ENCODE results near the gene RARB.
A peak's percentile ranks its signal among the peaks of the same experiment; 100 is the strongest.

Gene RARB

DNA sequence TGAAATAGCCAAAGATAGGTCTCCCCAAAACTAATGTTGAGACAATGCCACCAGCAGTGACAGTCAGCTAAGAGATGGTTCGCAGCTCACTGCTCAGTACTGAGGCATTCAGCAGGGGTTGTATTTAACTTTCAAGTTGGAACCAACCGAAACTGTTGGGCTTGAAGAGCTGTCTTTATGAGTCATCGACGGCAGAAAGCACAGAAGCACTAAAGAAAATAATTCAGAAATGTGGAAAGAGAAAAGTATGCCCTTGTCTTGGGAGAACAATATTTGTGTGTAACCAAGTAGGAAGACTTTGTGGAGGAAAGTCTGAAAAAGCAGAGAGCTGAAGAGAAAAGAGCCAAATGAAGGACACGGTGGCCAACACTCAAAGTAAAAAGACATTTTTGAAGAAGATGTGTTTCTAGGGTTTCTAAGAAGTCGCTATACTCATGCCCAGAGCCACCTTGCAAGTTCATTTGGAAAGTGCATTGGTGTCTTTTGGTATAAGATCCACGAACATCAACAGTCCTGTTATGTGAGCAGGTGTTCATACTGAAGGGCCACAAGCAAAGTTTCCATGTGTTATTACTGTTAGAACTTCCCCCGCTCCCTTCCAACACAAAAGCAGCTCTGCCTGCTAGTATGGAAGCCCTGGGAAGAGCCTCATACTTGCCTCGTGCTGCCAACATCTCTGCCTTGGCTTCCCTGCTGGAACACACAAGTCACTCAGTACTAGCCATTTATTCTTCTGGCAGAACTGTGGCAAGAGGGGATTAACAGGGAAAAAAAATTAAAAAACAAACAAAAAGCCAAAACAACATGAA lies 4.1 kb upstream of the RARB start:
- no peak for DNase-seq

DNA sequence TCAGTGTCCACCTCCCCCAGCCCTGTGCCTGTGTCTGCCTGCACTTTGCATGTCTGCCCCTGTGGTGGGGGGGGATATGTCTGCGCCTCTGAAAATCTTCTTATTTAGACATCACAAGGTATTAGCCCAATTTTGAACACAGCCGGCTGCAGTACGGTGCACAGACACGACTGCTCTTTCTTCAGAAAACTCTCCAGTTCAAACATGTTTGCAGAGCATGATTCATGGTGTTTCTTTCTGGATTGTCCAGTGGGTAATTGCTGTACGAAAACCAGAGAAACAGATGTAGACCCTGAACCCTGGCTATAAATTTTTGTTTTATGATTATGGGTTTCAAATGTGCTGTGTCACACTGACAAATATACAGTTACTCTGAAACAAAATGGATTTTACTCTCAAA lies 3.4 kb upstream of the RARB start:
- DNase-seq, result no peak

DNA sequence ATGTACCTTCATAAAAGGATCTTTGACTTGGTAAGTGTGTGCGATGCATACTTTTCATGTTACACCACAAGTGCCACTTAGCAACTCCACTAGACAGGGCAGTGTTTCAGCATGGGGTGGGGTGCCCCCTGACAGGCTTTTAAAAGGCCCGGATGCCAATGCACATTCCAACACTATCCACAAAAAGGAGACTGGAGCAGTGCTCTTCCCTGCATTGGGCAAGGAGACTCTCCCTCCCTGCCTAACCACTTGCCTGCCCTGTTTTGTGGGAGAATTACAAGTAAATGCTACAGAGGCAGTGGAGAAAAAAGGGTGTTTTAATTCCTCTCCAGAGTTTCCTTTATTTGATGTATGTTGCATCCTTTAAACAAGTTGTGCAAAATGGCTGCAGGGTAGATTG lies 1.7 kb upstream of the RARB start:
- DNase-seq, result no peak

DNA sequence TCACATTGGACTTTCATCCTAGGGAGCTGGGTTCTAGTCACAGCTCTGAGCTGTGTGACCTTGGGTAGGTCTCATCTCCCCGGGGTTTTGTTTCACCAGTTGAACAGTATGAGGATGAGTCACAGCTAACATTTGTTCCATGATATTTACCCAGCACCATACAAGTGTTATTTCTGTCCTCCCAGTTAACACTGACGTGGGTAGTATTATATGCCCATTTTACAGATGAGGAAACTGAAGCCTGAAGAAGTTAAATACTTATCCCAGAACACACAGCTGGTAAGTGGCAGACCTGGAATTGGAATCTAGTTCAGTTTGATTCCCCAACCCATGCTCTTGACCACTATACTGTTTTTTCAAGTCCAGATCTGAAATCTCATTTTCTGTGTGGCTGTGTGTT lies 908 bp upstream of the RARB start:
- DNase-seq, result no peak

DNA sequence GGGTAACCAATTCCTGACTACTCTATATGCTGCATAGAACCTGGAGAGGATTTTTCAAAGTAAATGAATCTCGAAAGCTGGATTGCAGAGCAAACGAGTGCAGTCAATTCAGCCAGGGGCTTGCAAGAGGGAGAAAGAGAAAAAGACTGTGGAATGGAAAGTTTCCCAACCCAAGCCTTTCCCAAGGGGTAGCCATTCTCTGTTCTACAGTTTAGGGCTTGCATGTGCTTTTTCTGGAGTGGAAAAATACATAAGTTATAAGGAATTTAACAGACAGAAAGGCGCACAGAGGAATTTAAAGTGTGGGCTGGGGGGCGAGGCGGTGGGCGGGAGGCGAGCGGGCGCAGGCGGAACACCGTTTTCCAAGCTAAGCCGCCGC lies 511 bp upstream of the RARB start:
- DNase-seq, result no peak

DNA sequence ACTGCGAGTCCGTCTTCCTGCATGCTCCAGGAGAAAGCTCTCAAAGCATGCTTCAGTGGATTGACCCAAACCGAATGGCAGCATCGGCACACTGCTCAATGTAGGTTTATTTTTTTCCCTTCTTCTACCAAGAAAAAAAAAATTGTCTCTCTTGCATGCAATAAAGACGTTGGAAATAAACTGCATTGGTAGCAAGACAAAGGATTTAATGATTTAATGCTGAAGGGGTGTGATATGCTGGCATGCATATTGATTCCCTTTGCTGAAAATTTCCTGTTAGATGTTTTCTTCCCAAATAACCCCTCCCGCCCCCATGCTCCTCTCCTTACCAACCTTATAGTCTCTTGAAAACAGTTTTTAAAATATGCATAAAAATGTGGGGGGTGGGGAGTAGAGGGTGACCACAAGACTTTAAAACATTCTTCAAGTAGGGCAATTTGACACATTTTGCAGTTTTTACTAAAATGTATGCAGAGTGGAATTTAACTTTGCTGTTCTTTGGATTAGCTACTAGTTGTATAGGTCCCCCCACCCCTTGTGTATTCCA lies 799 bp downstream of the RARB start:
- DNase-seq, result no peak

DNA sequence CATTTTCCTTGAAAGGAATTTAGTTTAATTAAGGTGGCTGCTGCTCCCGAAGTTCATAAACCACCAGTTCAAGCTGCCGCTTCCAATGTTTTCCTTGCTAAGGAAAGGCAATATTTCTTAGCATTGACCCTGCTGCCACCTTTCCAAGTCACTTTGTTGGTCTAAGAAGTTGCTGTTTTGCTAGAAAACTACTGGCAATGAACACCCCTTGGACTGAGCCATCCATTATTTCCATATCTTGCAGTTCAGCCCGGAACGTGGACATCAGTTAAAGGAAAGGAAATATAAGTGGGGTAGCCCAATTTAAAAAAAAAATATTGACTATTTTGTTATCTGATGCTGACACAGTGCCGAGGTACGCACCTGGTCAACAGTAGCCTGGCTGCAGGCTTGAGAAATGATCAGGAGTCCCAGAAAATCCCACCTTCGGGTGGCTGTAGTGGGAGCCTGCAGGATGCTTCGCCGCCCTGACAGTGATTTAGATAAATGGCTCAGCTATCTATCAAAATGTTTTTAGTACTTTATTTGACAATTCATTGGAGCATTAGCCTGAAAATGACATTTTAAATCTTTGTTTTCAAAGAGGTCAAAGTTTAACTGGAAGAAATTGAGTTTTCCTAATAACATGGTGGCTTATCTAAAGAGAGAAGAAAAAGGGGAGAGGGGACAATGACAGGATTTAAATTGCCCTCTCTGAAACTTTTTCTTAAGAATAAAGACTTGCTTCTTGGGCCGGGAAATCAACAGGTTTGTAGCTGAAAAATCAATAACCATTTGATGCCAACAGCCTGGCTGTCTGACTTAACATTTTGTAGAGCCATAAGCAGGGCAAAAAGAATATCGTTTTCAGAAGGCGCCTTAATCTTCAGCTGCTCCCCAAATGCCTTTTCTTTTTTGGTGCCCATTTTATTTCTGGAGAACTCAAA lies 1.6 kb downstream of the RARB start:
- no peak for DNase-seq

DNA sequence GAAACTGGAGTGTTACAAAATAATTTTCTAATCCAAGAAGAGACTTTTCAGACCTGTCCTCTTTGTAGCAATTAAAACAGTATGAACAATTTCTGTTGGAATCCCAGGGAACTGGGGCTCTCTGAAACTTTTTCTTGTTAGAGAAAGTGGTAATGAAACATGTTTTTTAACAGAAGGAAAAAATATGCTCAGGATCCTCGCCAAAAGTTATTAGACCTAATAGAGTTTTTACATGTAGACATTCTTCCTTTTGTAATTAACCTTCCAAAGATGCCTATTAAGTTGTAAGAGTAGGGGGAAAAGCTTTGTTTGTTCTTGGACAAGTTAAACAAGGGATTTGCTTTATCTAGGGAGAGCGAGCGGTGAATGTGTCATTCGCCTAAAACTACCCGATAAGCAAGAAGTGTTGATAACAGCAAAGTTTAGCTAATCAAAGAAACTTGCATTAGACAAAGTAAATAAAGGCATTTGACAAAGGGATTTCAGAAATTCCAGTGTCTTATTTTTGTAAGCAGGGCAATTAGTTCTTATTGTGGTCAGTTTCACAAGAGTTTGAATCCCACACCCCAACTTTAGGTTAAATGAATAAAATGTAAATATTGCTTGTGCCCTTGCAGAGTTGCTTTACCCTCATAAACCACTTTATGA lies 2.3 kb downstream of the RARB start:
- no peak for DNase-seq

DNA sequence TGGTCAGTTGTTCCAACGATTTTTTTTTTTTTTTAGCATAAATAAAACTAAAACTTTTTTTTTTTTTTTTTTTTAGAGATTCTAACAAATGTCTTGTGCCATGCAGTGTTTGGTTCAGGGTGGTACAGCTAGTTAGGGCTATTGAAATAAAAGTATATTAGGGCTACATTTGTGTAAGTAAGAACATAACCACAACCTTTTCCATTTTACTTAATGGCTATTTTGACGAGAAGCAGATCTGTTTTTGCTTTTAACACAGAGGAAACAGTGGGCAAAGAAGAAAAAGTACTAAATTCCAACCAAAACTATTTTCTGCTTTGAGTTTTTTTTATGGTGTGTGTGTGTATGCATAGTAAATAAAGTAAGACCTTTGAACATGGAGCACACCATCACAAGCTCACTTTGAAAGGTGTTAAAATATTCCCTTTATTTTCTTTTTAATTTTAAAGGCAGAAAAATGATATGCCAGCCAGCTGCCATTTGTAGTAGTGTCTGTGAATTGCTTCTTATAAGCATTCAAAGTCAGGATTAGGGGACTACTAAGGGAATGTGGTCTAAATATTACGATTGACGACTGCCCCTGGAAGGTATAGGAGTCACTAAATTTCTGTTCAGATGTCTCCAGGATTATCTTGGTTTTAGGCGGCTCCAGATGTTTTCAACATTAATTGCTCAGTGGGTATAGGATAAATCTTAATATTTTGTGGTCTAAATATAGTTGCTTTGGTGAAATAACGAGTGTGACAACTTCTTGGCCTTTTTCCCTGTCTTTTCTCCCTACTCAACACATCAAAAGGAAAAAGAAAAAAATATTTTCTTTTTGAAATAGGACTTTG lies 3.1 kb downstream of the RARB start:
- no peak for DNase-seq

DNA sequence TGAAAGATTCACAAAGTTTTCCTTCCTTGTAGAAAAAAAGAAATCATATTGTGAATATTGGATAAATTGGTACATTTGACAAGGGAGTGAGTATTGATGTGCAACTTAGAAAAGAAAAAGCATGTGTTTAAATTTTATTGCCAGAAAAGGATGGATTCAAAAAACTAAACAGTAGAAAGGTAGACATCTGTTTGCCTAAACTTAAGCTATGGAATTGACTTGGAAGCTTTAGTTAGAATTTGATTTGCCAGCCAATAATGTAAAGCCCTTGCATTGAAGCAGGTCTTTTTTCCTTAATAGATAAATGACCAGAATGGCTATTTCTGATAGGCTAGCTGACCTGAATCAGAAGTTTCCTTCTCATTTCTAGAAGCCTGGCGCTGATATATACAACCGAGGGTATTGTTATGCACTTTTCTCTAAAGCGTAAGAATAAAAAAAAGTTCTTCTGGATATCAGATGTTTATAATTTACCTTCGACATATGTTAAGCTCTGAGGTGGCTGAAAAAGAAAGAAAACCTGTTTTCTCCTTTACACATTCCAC lies 4.2 kb downstream of the RARB start:
- no peak for DNase-seq

DNA sequence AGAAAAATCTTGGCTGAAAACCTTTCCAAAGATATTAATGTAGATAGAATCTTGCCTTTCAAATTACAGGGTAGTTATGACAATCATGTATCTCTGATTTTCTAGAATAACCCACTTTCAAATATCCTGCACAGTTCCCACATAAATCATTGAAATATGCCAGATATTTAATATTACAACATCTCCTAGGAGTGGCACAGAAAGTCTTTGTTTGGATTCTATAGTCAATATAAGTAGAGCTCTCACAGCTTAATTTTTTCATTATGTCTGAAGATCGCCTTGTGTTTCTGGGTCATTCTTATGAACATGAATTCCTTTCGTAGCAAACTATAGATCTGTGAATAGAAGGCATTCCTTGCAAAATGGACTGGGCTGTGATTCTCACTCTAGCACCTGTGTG lies 5.0 kb downstream of the RARB start:
- DNase-seq, result no peak

DNA sequence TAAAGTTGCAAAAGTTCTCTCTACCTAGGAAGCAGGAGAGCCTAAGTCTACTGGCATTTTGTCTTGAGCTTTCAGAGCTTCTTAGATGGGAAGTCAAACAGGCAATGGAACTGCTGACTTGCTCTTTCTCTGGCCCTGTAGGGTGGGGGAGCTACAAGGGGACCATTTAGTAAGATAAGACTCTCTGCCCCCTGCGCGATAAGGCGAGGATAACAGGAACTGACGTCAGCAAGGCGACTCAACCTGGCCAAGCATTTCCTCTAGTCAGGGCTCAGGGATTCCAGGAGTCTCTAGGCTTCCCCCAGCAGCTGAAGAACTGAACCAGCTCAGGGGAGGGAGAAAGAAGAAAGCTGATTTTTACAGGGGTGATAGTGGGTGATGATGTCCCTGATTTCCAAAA lies 5.8 kb downstream of the RARB start:
- no peak for DNase-seq

DNA sequence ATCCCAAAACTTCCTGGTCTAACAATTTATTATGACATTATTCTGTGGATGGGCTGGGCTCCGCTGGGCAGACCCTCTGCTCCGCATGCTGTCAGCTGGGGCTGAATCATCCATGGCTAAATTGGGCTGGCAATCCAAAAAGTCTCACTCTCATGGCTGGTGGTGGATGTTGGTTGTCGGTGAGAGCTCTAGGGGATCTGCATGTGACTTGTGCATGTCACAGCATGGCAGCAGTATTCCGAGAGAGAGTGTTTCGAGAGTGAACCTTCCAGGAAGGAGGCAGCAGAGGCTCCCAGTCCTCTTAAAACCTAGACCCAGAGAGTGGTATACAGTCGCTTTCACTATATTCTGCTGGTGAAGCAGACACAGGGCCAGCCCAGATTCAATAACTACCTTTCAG lies 9.9 kb downstream of the RARB start:
- no peak for DNase-seq

DNA sequence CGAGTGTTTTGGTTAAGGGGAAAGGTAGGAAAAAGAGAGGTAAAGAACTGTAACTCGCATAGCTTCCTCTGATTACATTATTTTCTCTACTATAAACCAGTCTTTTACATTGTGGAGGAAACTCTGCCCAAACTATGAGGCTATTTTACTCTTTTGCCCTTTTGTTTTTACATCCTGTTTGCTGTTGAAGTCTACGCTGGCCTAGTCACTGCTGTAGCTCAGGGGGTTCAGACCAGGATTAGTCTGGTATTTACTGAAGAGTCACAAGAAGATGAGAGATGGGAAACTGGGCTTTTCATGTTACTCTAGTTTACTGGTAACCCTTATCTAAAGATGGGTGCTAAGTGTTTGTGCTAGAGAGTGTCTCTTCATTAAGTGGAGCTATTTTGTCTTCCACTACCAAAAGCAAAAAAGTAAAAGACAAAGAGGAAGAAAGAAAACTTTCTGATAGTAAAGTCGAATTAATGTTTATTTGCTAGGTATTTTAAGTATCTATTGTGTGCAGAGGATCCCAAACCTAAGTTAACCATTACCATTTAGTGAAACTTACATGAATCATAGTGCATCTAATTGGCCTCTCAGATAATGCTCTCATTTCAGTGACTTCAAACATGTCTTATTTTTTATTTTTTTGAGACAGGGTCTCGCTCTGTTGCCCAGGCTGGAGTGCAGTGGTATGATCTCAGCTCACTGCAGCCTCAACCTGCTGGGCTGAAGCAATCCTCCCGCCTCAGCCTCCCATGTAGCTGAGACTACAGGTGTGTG lies 10.9 kb downstream of the RARB start:
- DNase-seq, result no peak

DNA sequence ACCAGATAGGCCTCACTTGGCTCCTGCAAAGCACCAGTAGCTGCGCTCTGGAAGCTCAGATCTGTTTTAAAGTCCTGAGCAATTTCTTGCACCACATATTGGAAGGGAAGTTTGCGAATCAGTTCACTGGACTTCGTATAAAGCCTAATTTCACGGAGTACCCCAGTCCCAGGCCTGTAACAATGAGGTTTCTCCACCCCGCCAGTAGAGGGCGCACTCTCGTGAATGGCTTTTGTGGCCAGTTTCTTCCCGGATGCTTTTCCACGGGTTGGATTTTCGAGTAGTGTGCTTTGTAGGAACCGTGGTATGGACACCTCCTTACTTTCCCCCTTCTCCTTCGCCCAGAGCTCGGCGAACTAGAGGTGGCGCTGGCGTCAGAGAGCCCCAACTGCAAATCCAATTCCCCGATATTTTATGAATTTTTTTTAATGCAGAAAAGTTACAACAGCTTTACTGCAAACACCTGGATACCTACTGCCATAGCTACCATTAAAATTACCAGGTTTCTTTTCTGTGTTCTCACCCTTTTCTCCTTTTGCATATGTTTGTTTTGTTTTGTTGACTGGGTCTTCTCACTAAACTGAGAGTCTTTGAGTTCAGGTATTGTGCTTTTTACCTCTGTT lies 13.3 kb downstream of the RARB start:
- peak; percentile 45 to 49 for DNase-seq

DNA sequence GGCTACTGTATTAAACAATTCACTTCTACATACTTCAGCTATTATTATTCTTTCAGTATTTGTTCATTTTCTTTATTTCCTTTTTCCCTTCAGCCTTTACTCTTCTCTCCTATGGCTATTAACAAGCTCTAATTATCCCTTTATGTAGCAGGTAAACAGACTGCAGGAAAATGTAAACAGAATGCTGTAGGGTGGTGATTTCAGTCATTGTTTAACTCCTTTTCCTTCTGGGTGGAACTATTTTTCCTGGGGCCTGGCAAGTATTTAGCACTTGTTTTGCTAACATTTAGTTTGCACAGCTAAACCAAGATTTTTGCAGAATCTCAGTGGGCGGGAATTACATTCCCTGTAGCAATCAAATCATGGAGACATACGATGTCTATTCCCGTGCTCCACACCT lies 14.4 kb downstream of the RARB start:
- no peak for DNase-seq

DNA sequence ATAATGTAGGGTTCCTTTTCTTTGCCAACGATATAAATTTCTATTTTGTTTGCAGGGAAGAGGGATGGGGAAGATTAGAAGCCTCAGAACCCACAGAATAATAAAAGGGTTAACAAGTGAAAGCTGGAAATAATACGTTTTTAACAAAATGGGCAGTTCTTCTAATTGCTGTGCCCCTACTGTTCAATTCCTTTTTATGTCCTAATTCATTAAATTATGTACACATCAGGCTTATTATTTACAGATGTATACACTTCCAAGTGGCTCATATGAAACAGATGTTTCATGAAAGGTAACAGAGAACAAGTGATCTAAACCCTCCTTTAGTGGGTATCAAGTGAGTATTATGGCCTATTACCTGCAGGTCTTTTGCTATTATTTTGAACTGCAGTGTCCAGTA lies 16.2 kb downstream of the RARB start:
- no peak for DNase-seq

DNA sequence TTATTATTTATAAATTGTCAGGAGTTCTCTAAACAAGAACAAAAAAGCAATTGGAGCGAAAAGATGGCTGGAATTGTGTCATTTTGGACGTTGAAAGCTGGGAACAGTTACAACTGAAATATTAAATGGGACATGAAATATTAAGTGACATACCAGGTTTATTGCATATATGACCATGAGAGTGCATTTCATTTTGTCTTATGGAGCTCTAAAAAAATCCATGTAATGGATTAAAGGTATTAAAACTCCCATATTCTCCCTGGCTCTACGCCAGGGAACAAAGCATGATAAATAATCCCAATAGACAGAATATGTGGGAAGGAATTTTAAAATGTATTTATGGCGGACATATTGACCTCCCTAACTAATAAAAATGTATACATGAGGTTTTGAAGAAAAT lies 17.7 kb downstream of the RARB start:
- DNase-seq, result no peak

DNA sequence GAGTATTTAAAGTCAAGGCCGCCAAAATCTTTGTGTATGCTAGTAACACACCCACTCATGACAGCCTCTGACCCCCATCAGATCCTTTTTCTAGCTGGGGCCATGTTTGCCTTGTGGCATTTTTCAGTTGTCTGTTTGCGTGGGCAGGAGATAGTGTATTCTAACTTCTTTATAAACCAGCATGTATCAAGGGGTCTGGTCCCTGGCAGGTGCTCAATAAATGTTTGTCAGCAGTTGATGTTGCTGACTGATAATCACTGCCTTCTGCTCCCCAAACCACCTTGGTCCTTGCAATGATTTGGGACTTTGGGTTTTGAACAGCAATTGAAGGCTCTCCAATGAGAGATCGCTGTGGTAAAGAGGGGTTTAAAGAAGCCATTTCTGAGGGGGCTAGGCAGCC lies 19.2 kb downstream of the RARB start:
- no peak for DNase-seq

DNA sequence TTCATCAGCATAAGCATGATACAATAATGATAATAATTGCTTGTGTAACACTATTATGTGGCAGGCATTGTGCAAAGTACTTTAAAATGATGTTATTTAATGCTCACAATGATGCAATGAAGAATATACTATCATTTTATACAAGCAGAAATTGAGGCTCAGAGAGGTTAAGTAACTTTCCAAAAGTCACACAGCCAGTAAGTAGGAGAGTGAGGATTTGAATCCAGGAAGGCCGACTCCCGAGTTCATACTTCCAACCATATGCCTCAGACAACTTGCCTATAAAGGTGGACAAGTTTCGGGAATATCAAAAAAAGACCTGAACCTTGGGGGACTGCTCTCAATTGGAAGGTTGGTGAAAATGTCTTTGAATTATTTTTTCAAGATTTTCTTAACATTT lies 19.9 kb downstream of the RARB start:
- DNase-seq, result no peak
